Smooth muscle cell of bladder (primary cell): ENCODE results near the gene TRPV6. TPM values are rescaled to one million over a fixed set of nuclear protein-coding genes. Genes with fewer than 3 reads are reported as not detected.

Experiments used
- total RNA-seq: library from RNA; depleted of rRNA; stranded (reverse); fragments of >200 nt; gene quantifications from 2 replicates; pipeline ENCODE4 v1.2.3, GENCODE V29; 2014

TRPV6 gene
- total RNA-seq: not detected in 2 replicates

GRCh38 chr7:142885311-142886230 is at the start of gene TRPV6:
Gene TRPV6 (minus strand): TSS chr7:142885745.

DNA sequence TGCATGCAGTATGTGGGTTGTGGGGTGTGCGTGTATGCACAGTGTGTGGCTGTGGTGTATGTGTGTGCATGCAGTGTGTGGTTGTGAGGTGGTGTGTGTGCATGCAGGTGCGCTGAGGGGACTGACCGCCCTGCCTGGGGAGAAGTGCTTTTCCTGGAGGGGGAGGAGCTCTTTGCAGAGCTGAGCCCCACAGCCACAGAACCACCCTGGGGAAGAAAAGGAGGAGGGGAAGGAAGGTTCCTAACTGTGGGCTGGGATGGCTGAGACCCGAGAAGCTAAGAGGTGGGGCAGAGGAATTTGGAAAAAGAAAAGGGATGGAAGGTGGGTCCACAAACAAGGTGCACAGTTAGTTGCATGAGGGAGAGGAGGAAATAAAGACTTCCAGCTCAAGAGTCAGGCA is 48.1 kb upstream of the TRPV6 start, which contains the start of gene TRPV5:
TSS of gene TRPV5 (minus strand) at position 123 of the 400 bp plus-strand sequence. CDS start 287 bp downstream, outside the sequence.

DNA sequence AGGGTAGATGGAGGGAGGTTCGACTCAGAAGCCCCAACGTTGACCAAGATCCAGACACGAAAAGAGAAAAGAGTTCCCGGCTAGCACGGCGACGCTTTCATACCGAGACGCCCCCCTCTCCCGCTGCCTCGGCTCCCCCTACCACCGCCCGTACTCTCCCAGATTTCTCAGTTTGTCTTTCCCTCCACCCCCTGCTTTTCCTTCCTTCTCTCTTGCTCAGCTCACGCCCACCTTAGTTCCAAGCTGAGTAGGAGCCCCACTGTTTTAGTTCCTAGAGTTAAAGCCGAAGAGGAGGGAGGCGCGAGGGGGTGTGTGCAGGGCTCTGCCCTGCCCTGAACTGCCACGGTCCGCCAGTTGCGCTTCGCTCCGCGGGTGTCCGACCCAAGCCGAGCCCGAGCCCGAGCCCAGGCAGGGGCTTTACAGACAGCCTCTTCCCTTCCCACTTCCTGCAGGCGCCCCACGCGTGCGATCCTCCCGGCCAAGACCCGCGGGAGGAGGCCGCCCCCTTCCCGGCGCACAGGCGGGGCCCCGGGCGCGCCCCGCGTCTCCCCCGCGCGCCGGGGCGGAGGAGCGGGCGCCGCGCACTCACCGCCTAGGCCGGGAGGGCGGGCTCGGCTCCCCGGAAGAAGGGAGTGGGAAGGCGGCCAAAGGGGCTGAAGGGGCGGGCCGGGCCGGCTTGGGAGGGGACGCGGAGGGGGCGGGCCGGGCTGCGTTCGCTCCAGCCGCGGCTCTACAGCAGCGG is 31.0 kb downstream of the TRPV6 start, which contains the start of gene EPHB6:
TSS of gene EPHB6 (plus strand) at position 705 of the 742 bp plus-strand sequence. CDS start 8,152 bp downstream, outside the sequence.

Other genes starting within 250 kb of the TRPV6 start
- not detected in 2 replicates for gene PRSS1, start 136.3 kb downstream of the TRPV6 start, total RNA-seq
- not detected in 2 replicates for gene PRSS2, start 114.8 kb downstream of the TRPV6 start, total RNA-seq
- gene EPHB6, start 30.7 kb downstream of the TRPV6 start, total RNA-seq: 0.65 and 2.6 TPM in 2 replicates
- not detected in 2 replicates for gene TRPV5, start 48.0 kb upstream of the TRPV6 start, total RNA-seq
- gene LLCFC1, start 53.7 kb upstream of the TRPV6 start, total RNA-seq: not detected in 2 replicates
- 0.28 TPM in 1 of 2 replicates, not detected in the other for gene KEL, start 76.6 kb upstream of the TRPV6 start, total RNA-seq
- gene OR9A2, start 141.4 kb upstream of the TRPV6 start, total RNA-seq: not detected in 2 replicates
- not detected in 2 replicates for gene OR6V1, start 166.6 kb upstream of the TRPV6 start, total RNA-seq
- gene PIP, start 246.3 kb upstream of the TRPV6 start, total RNA-seq: not detected in 2 replicates